Astrocyte (in vitro differentiated cells and primary cell): ENCODE data around the gene CAMKMT. TPM values are rescaled to one million over a fixed set of nuclear protein-coding genes. Genes with fewer than 3 reads are reported as not detected.

Experiments
- DNase-seq: peaks from one replicate; pipeline ENCODE4 v3.0.0-alpha.2; 2010; ENCODE audit warnings: low read depth
- FAIRE-seq: peaks from 2 replicates; lab custom pipeline; 2011; peaks lifted over from hg19 to GRCh38; lab: Jason Lieb, UNC
- H2AFZ ChIP-seq: 2 replicates; pipeline ENCODE4 v1.6.0; 2012; ENCODE audit warnings: low read depth, low read length, inconsistent platforms
- H3K27ac ChIP-seq: 2 replicates; pipeline ENCODE4 v1.5.1; 2011; ENCODE audit warnings: low read depth, low read length, inconsistent platforms
- H3K27me3 ChIP-seq: 2 replicates; pipeline ENCODE4 v1.6.0; 2011; ENCODE audit warnings: low read length, inconsistent platforms; ENCODE audit not compliant: insufficient read depth
- H3K36me3 ChIP-seq: 2 replicates; pipeline ENCODE4 v1.5.1; 2011; ENCODE audit warnings: low read length, inconsistent platforms; ENCODE audit not compliant: insufficient read depth
- H3K4me1 ChIP-seq: 2 replicates; pipeline ENCODE4 v1.5.1; 2011; ENCODE audit warnings: low read length, inconsistent platforms; ENCODE audit not compliant: insufficient read depth
- H3K4me2 ChIP-seq: 2 replicates; pipeline ENCODE4 v1.6.0; 2012; ENCODE audit warnings: low read length, inconsistent platforms
- H3K4me3 ChIP-seq: 2 replicates; pipeline ENCODE4 v1.5.1; 2011; ENCODE audit warnings: low read depth, mild to moderate bottlenecking, low read length, inconsistent platforms; ENCODE audit not compliant: insufficient read depth
- H3K79me2 ChIP-seq: 2 replicates; pipeline ENCODE4 v1.6.0; 2012; ENCODE audit warnings: mild to moderate bottlenecking, low read length, inconsistent platforms; ENCODE audit not compliant: insufficient read depth
- H3K9ac ChIP-seq: 2 replicates; pipeline ENCODE4 v1.6.0; 2012; ENCODE audit warnings: mild to moderate bottlenecking, low read length, inconsistent platforms
- H3K9me3 ChIP-seq: 2 replicates; pipeline ENCODE4 v1.5.1; 2012; ENCODE audit warnings: low read depth, mild to moderate bottlenecking, low read length, inconsistent platforms; ENCODE audit not compliant: insufficient read depth
- H4K20me1 ChIP-seq: 2 replicates; pipeline ENCODE4 v1.6.0; 2012; ENCODE audit warnings: low read length, inconsistent platforms; ENCODE audit not compliant: insufficient read depth
- H3K27ac Mint-ChIP-seq: one replicate; pipeline ENCODE4 v1.8.0; 2021; ENCODE audit warnings: mild to moderate bottlenecking, mixed read lengths; ENCODE audit not compliant: unreplicated experiment
- H3K27me3 Mint-ChIP-seq: one replicate; pipeline ENCODE4 v1.8.0; 2021; ENCODE audit warnings: low read depth, mixed read lengths; ENCODE audit not compliant: unreplicated experiment
- H3K36me3 Mint-ChIP-seq: one replicate; pipeline ENCODE4 v1.8.0; 2021; ENCODE audit warnings: low read depth, mixed read lengths; ENCODE audit not compliant: unreplicated experiment
- H3K4me1 Mint-ChIP-seq: one replicate; pipeline ENCODE4 v1.8.0; 2021; ENCODE audit warnings: low read depth, mixed read lengths; ENCODE audit not compliant: unreplicated experiment
- H3K4me3 Mint-ChIP-seq: one replicate; pipeline ENCODE4 v1.8.0; 2021; ENCODE audit warnings: mild to moderate bottlenecking, moderate library complexity, mixed read lengths; ENCODE audit not compliant: unreplicated experiment
- H3K9me3 Mint-ChIP-seq: one replicate; pipeline ENCODE4 v1.8.0; 2021; ENCODE audit warnings: mild to moderate bottlenecking, mixed read lengths; ENCODE audit not compliant: unreplicated experiment
- EZH2 ChIP-seq: IDR thresholded peaks from 2 replicates; pipeline ENCODE4 v1.6.1; 2012; ENCODE audit warnings: mild to moderate bottlenecking, low read length, inconsistent platforms; ENCODE audit not compliant: insufficient read depth
- total RNA-seq: library from RNA; stranded (reverse); gene quantifications from 2 replicates; pipeline ENCODE4 v1.2.1, GENCODE V29; 2021
- TF ChIP-seq, protein P1 (sequence below): IDR thresholded peaks from 2 replicates; pipeline ENCODE4 v1.5.1; 2011; ENCODE audit warnings: low read depth, mild to moderate bottlenecking, inconsistent platforms, low read length, moderate library complexity; ENCODE audit not compliant: insufficient read depth

Gene CAMKMT
- total RNA-seq, 1 donor from 2014 or later: 9.3 TPM

DNA sequence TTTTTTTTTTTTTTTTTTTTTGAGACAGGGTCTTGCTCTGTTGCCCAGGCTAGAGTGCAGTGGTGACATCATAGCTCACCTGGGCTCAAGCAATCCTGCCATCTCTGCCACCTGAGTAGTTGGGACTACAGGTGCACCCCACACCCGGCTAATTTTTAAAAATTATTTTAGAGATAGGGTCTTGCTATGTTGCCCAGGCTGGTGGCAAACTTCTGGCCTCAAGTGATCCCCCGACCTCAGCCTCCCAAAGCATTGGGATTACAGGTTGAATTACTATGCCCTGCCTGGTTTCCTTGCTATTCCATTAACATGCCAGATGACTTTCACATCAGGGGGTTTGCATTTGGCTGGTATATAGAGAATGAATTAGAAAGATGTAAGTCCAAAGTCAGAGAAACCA is 253.2 kb downstream of the CAMKMT start:
- Histone ChIP-seq H3K4me1 (no peaks in the 10 kb centered on the region), H3K27ac (no peak overlapping the region), H3K27me3 (no peaks in the 10 kb centered on the region), H3K9me3 (no peaks in the 10 kb centered on the region), H2AFZ (no peak overlapping the region), H3K79me2 (no peaks in the 10 kb centered on the region), H3K9ac (no peak overlapping the region), H4K20me1 (no peaks in the 10 kb centered on the region), H3K36me3 (no peaks in the 10 kb centered on the region), H3K4me3 (no peak overlapping the region), H3K4me2 (no peak overlapping the region)
- H3K27ac Mint-ChIP-seq: no peak overlapping the region
- no peaks in the 10 kb centered on the region for H3K4me1 Mint-ChIP-seq
- TF ChIP-seq EZH2: no peak
- TF ChIP-seq, protein P1, sequence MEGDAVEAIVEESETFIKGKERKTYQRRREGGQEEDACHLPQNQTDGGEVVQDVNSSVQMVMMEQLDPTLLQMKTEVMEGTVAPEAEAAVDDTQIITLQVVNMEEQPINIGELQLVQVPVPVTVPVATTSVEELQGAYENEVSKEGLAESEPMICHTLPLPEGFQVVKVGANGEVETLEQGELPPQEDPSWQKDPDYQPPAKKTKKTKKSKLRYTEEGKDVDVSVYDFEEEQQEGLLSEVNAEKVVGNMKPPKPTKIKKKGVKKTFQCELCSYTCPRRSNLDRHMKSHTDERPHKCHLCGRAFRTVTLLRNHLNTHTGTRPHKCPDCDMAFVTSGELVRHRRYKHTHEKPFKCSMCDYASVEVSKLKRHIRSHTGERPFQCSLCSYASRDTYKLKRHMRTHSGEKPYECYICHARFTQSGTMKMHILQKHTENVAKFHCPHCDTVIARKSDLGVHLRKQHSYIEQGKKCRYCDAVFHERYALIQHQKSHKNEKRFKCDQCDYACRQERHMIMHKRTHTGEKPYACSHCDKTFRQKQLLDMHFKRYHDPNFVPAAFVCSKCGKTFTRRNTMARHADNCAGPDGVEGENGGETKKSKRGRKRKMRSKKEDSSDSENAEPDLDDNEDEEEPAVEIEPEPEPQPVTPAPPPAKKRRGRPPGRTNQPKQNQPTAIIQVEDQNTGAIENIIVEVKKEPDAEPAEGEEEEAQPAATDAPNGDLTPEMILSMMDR: no peak
- no peak for FAIRE-seq
- DNase-seq: no peak
- H3K4me3 Mint-ChIP-seq: no peak overlapping the region
- H3K27me3 Mint-ChIP-seq: no peaks in the 10 kb centered on the region
- H3K36me3 Mint-ChIP-seq: no peaks in the 10 kb centered on the region
- H3K9me3 Mint-ChIP-seq: no peaks in the 10 kb centered on the region

DNA sequence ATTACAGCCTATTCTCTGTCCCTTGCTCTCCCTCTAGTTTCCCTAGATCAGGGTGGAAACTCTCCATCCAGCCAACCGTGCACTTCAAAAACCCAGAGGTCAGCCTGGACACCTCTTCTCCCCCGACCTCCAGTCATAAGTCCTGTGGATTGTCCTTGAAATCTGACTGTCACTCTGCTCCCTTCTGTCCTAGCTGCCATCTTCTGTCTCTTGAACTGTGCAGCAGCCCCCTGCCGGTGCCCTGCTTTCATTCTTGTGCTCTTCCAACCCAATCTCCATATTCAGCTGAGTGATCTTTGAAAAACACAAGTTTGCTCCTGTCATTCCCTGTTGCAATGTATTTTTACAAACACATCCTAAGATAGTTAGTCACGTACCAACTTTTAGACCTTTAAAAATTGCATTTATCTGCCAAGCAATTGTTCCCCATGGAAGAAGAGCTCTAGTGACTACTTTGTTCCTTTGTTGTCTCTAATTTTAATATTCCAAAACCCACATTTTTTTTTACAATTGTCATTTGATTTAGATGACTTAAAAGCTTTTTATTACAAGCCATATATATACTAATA is 254.3 kb downstream of the CAMKMT start:
- Mint-ChIP-seq H3K27ac (no peak overlapping the region), H3K27me3 (no peaks in the 10 kb centered on the region), H3K36me3 (no peaks in the 10 kb centered on the region), H3K4me3 (no peak overlapping the region), H3K9me3 (no peaks in the 10 kb centered on the region), H3K4me1 (no peaks in the 10 kb centered on the region)
- no peaks in the 10 kb centered on the region for H3K79me2 ChIP-seq
- no peaks in the 10 kb centered on the region for H3K9me3 ChIP-seq
- H3K9ac ChIP-seq: no peak overlapping the region
- no peak for TF ChIP-seq EZH2
- TF ChIP-seq, protein P1: no peak
- no peak for DNase-seq
- no peaks in the 10 kb centered on the region for H3K4me1 ChIP-seq
- H4K20me1 ChIP-seq: no peaks in the 10 kb centered on the region
- no peak for FAIRE-seq
- H3K27ac ChIP-seq: no peak overlapping the region
- no peaks in the 10 kb centered on the region for H3K27me3 ChIP-seq
- H2AFZ ChIP-seq: no peak overlapping the region
- no peak overlapping the region for H3K4me2 ChIP-seq
- no peaks in the 10 kb centered on the region for H3K36me3 ChIP-seq
- H3K4me3 ChIP-seq: no peak overlapping the region

DNA sequence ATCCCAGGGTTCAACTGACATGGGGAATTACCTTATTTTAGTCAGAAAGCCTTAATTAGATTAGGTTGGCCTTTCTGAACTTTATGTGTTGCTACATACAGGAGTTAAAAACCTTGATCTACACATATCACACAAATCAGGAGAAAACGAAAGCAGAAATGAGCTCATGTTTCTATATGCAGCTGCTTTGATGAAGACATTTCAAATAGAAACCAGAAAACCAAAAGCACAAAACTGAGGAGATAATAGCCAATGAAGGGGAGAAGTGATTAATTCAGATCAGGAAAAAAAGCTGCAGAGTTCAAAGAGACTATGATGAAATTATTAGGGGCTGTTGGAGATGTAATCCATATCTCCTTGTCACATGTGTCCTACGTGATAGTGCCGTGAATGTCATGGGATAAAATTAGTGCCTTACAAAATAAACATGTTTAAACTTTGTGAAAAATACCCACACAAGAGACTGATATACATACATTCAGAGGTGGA is 255.0 kb downstream of the CAMKMT start:
- Histone ChIP-seq H4K20me1 (no peaks in the 10 kb centered on the region), H3K79me2 (no peaks in the 10 kb centered on the region), H2AFZ (no peak overlapping the region), H3K4me3 (no peak overlapping the region), H3K27ac (no peak overlapping the region), H3K4me1 (no peaks in the 10 kb centered on the region), H3K27me3 (no peaks in the 10 kb centered on the region), H3K9ac (no peak overlapping the region), H3K36me3 (no peaks in the 10 kb centered on the region), H3K4me2 (no peak overlapping the region), H3K9me3 (no peaks in the 10 kb centered on the region)
- TF ChIP-seq, protein P1: no peak
- no peak overlapping the region for H3K4me3 Mint-ChIP-seq
- no peaks in the 10 kb centered on the region for H3K27me3 Mint-ChIP-seq
- DNase-seq (no peak), FAIRE-seq (no peak)
- no peak overlapping the region for H3K27ac Mint-ChIP-seq
- no peaks in the 10 kb centered on the region for H3K9me3 Mint-ChIP-seq
- no peaks in the 10 kb centered on the region for H3K36me3 Mint-ChIP-seq
- H3K4me1 Mint-ChIP-seq: no peaks in the 10 kb centered on the region
